Activated CD4-positive, alpha-beta T cell treated with anti-CD3 and anti-CD28 coated beads, Interleukin-2, amount 10 ng/mL, durations not matched to agents 7 days and 5 days (primary cell): ENCODE measurements around the gene GLI1. TPM values are rescaled to one million over a fixed set of nuclear protein-coding genes. Genes with fewer than 3 reads are reported as not detected.
A peak's percentile ranks its signal among the peaks of the same experiment; 100 is the strongest.
"Not testable (repeated sequence)": the region's sequence is repeated elsewhere in the genome, so short reads cannot be mapped to it uniquely, and the experiment has no call there.

Experiments used
- CTCF ChIA-PET: fragments of 350-600 bp; sonication (Branson Sonifier 250); formaldehyde crosslinking; loops from one replicate; lab custom pipeline; 2021; ENCODE audit warnings: antibody characterized with exemption; lab: Charles Lee
- POLR2A ChIA-PET: fragments of 350-600 bp; sonication (Branson Sonifier 250); formaldehyde crosslinking; loops from one replicate; lab custom pipeline; 2021; ENCODE audit warnings: antibody characterized with exemption; lab: Charles Lee
- DNase-seq: peaks from one replicate; pipeline ENCODE4 v3.0.0-alpha.2; 2020
- H3K27ac Mint-ChIP-seq: one replicate; pipeline ENCODE4 v1.8.0; 2021; ENCODE audit warnings: mild to moderate bottlenecking, moderate library complexity, mixed read lengths
- H3K27me3 Mint-ChIP-seq: one replicate; pipeline ENCODE4 v1.8.0; 2021; ENCODE audit warnings: mixed read lengths
- H3K36me3 Mint-ChIP-seq: one replicate; pipeline ENCODE4 v1.8.0; 2021; ENCODE audit warnings: low read depth, mixed read lengths
- H3K4me1 Mint-ChIP-seq: one replicate; pipeline ENCODE4 v1.8.0; 2021; ENCODE audit warnings: mixed read lengths
- H3K4me3 Mint-ChIP-seq: one replicate; pipeline ENCODE4 v1.8.0; 2021; ENCODE audit warnings: mild to moderate bottlenecking, moderate library complexity, mixed read lengths
- H3K9me3 Mint-ChIP-seq: one replicate; pipeline ENCODE4 v1.8.0; 2021; ENCODE audit warnings: mixed read lengths
- total RNA-seq, 2 experiments: library from RNA; stranded (reverse); gene quantifications; one replicate each; pipeline ENCODE4 v1.2.3, GENCODE V29; 2021

GLI1 gene
- total RNA-seq, 2 experiments from 2014 or later = 0.52 to 0.94 TPM

DNA sequence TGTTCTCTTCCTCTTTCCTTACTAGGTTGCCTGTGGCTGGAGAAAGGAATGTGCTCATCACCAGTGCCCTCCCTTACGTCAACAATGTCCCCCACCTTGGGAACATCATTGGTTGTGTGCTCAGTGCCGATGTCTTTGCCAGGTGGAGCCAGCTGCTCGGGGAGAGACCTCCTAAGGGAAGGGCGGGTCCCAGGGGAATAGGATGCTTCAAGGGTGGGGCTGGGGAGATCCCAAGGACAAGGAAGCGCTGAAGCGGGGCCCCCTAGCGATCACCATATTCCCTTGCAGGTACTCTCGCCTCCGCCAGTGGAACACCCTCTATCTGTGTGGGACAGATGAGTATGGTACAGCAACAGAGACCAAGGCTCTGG is 38.5 kb downstream of the GLI1 start:
- no peaks in the 10 kb centered on the region for H3K9me3 Mint-ChIP-seq
- peaks cover 62% of the 10 kb centered on the region for H3K36me3 Mint-ChIP-seq
- H3K27ac Mint-ChIP-seq = no peak overlapping the region
- no peaks in the 10 kb centered on the region for H3K4me1 Mint-ChIP-seq
- no peak overlapping the region for H3K4me3 Mint-ChIP-seq
- CTCF ChIA-PET = interaction anchor here (1.0 to 1.7 kb wide), 3 partner anchors 19 to 40 kb away, joined by 3 to 6 read pairs (median 3); no protein-coding TSS in a partner anchor
- POLR2A ChIA-PET = no interaction called here
- no peaks in the 10 kb centered on the region for H3K27me3 Mint-ChIP-seq
- DNase-seq = no peak

GRCh38 chr12:57498571-57498970 is 39.0 kb downstream of the GLI1 start:
- no peak overlapping the region for H3K4me3 Mint-ChIP-seq
- peaks cover 65% of the 10 kb centered on the region for H3K36me3 Mint-ChIP-seq
- CTCF ChIA-PET = no interaction called here
- no peaks in the 10 kb centered on the region for H3K9me3 Mint-ChIP-seq
- no peaks in the 10 kb centered on the region for H3K27me3 Mint-ChIP-seq
- no peak for DNase-seq
- no peaks in the 10 kb centered on the region for H3K4me1 Mint-ChIP-seq
- POLR2A ChIA-PET = no interaction called here
- H3K27ac Mint-ChIP-seq = no peak overlapping the region

GRCh38 chr12:57500213-57500612 is 40.6 kb downstream of the GLI1 start:
- ChIA-PET CTCF (interaction anchor here (1.3 to 2.7 kb wide), 2 partner anchors 12 to 17 kb away, joined by 3 to 7 read pairs; no protein-coding TSS in a partner anchor), POLR2A (no interaction called here)
- Mint-ChIP-seq H3K4me3 (no peak overlapping the region), H3K9me3 (no peaks in the 10 kb centered on the region), H3K4me1 (no peaks in the 10 kb centered on the region), H3K27me3 (no peaks in the 10 kb centered on the region), H3K27ac (no peak overlapping the region), H3K36me3 (peaks cover 74% of the 10 kb centered on the region)
- no peak for DNase-seq

GRCh38 chr12:57502311-57502969 is 42.9 kb downstream of the GLI1 start:
- H3K27ac Mint-ChIP-seq, H3K27me3 Mint-ChIP-seq, POLR2A ChIA-PET: not testable (repeated sequence)

DNA sequence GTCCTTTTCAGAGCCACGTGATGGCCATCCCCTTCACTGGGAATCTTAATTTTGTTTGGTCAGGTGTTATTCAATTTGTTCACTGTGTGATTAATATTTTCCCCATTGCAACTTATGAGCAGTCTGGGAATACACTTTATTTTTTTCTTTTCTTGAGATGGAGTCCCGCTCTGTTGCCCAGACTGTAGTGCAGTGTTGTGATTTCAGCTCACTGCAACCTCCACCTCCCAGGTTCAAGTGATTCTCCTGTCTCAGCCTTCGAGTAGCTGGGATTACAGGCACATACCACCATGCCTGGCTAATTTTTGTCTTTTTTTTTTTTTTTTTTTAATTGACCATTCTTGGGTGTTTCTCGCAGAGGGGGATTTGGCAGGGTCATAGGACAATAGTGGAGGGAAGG is 47.0 kb downstream of the GLI1 start:
- CTCF ChIA-PET, DNase-seq, H3K27me3 Mint-ChIP-seq, H3K4me1 Mint-ChIP-seq, H3K4me3 Mint-ChIP-seq, H3K27ac Mint-ChIP-seq, POLR2A ChIA-PET, H3K9me3 Mint-ChIP-seq: not testable (repeated sequence)
- H3K36me3 Mint-ChIP-seq = peaks cover 52% of the 10 kb centered on the region

More at GRCh38 chr12:57502311-57502969, 42.9 kb downstream of the GLI1 start:
- H3K9me3 Mint-ChIP-seq, H3K4me1 Mint-ChIP-seq, H3K4me3 Mint-ChIP-seq, DNase-seq: not testable (repeated sequence)
- H3K36me3 Mint-ChIP-seq = peaks cover 69% of the 10 kb centered on the region
- CTCF ChIA-PET = interaction anchor here (1.2 to 3.6 kb wide), 4 partner anchors 12 to 18 kb away, joined by 4 to 16 read pairs (median 7); partner anchors contain the start of gene DDIT3

DNA sequence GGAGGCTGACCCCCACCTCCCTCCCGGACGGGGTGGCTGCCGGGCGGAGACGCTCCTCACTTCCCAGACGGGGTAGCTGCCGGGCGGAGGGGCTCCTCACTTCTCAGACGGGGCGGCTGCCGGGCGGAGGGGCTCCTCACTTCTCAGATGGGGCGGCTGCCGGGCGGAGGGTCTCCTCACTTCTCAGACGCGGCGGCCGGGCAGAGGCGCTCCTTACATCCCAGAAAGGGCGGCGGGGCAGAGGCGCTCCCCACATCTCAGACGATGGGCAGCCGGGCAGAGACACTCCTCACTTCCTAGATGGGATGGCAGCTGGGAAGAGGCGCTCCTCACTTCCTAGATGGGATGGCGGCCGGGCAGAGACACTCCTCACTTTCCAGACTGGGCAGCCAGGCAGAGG is 48.2 kb downstream of the GLI1 start:
- H3K27me3 Mint-ChIP-seq = not testable (repeated sequence)

DNA sequence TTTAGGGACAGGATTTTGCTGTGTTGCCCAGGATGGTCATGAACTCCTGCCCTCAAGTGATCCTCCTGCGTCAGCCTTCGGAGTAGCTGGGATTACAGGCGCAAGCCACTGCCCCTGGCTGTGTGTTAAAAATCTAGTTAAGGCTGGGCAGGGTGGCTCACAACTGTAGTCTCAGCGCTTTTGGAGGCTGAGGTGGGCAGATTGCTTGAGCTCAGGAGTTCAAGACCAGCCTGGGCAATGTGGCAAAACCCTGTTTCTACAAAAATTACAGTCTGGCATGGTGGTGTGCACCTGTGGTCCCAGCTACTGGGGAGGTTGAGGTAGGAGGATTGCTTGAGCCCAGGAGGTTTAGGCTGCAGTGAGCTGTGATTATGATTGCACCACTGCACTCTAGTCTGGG is 51.6 kb downstream of the GLI1 start:
- DNase-seq = no peak
- ChIA-PET CTCF (interaction anchor here (1.6 kb wide), 1 partner anchor 32 kb away, joined by 6 read pairs; no protein-coding TSS in a partner anchor), POLR2A (no interaction called here)
- no peak overlapping the region for H3K4me3 Mint-ChIP-seq
- H3K27me3 Mint-ChIP-seq = no peaks in the 10 kb centered on the region
- H3K9me3 Mint-ChIP-seq = no peaks in the 10 kb centered on the region
- peaks cover 2% of the 10 kb centered on the region for H3K4me1 Mint-ChIP-seq
- no peak overlapping the region for H3K27ac Mint-ChIP-seq
- H3K36me3 Mint-ChIP-seq = peaks cover 56% of the 10 kb centered on the region

More for the DNA sequence above, 48.2 kb downstream of the GLI1 start:
- DNase-seq, H3K9me3 Mint-ChIP-seq, H3K4me1 Mint-ChIP-seq, H3K4me3 Mint-ChIP-seq, H3K27ac Mint-ChIP-seq, CTCF ChIA-PET, POLR2A ChIA-PET: not testable (repeated sequence)
- H3K36me3 Mint-ChIP-seq = peaks cover 56% of the 10 kb centered on the region

DNA sequence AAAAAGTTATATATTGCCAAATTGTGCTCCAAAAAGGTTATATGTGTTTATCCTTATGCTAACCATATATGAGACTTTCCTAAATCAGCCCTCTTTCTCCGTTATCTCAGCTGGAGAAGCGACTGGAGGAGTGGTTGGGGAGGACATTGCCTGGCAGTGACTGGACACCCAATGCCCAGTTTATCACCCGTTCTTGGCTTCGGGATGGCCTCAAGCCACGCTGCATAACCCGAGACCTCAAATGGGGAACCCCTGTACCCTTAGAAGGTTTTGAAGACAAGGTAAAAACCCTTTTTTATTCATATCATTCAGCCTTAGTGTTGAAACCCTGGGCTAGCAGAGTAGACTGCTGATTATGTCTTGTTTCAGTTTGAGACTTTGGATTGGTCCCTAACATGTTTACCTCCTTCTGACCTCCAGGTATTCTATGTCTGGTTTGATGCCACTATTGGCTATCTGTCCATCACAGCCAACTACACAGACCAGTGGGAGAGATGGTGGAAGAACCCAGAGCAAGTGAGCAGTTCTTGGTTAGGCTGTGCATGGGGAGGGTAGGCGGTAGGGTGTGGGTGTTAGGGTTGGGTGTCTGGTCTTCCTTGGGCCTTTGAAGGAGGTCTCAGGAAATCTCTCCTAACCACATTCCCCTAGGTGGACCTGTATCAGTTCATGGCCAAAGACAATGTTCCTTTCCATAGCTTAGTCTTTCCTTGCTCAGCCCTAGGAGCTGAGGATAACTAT is 52.2 kb downstream of the GLI1 start:
- Mint-ChIP-seq H3K27ac (no peak overlapping the region), H3K36me3 (peaks cover 61% of the 10 kb centered on the region)
- POLR2A ChIA-PET = no interaction called here

DNA sequence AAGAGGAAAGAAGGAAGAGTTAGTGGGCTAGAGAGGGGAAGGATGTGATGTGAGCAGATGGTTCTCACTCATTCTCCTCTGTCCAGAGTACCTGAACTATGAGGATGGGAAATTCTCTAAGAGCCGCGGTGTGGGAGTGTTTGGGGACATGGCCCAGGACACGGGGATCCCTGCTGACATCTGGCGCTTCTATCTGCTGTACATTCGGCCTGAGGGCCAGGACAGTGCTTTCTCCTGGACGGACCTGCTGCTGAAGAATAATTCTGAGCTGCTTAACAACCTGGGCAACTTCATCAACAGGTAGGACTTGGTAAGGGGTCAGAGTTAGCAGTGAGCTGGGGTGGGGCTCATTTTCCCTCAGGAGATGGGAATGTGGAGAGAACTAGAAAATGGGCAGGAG is 53.1 kb downstream of the GLI1 start:
- Mint-ChIP-seq H3K4me3 (no peak overlapping the region), H3K27me3 (no peaks in the 10 kb centered on the region), H3K27ac (peak overlapping the region; percentile 15), H3K9me3 (no peaks in the 10 kb centered on the region), H3K36me3 (peaks cover 70% of the 10 kb centered on the region), H3K4me1 (peaks cover 11% of the 10 kb centered on the region)
- POLR2A ChIA-PET = no interaction called here
- CTCF ChIA-PET = interaction anchor here (0.6 to 1.6 kb wide), 5 partner anchors 9 to 45 kb away, joined by 3 to 6 read pairs (median 3); no protein-coding TSS in a partner anchor
- DNase-seq = no peak

More for the DNA sequence above, 52.2 kb downstream of the GLI1 start:
- Mint-ChIP-seq H3K4me3 (no peak overlapping the region), H3K9me3 (no peaks in the 10 kb centered on the region), H3K27me3 (no peaks in the 10 kb centered on the region), H3K4me1 (peaks cover 3% of the 10 kb centered on the region)
- CTCF ChIA-PET = interaction anchor here (0.7 to 1.6 kb wide), 5 partner anchors 8 to 32 kb away, joined by 3 to 6 read pairs (median 3); no protein-coding TSS in a partner anchor
- no peak for DNase-seq

- CTCF ChIA-PET = interaction anchor here (1.6 kb wide), 1 partner anchor 16 kb away, joined by 3 read pairs; no protein-coding TSS in a partner anchor
- H3K27me3 Mint-ChIP-seq = no peaks in the 10 kb centered on the region
- DNase-seq = no peak
- peaks cover 15% of the 10 kb centered on the region for H3K4me1 Mint-ChIP-seq
- H3K9me3 Mint-ChIP-seq = no peaks in the 10 kb centered on the region
- no peak overlapping the region for H3K27ac Mint-ChIP-seq
- H3K36me3 Mint-ChIP-seq = peaks cover 71% of the 10 kb centered on the region
- POLR2A ChIA-PET = no interaction called here
- H3K4me3 Mint-ChIP-seq = no peak overlapping the region
Observed at GRCh38 chr12:57513266-57513665, 53.7 kb downstream of the GLI1 start.

DNA sequence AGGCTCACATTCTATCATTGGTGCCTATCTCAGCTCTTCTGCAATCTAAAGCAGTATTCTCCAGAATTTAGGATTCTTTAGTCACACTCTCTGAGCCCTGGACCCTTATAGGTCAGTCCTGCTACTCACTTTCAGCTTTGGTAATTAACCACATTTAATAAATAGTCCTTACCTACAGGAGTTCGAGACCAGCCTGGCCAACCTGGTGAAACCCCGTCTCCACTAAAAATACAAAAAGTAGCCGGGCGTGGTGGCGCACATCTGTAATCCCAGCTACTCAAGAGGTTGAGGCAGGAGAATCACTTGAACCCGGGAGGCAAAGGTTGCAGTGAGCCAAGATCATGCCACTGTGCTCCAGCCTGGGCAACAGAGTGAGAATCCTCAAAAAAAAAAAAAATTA is 54.1 kb downstream of the GLI1 start:
- POLR2A ChIA-PET, H3K9me3 Mint-ChIP-seq, H3K27me3 Mint-ChIP-seq, DNase-seq, H3K27ac Mint-ChIP-seq, H3K4me3 Mint-ChIP-seq, CTCF ChIA-PET: not testable (repeated sequence)
- Mint-ChIP-seq H3K36me3 (peaks cover 71% of the 10 kb centered on the region), H3K4me1 (peaks cover 18% of the 10 kb centered on the region)

- Mint-ChIP-seq H3K4me1 (peaks cover 23% of the 10 kb centered on the region), H3K36me3 (peaks cover 72% of the 10 kb centered on the region), H3K27ac (peak overlapping the region; percentile 47)
- DNase-seq, POLR2A ChIA-PET, H3K9me3 Mint-ChIP-seq, H3K4me3 Mint-ChIP-seq, H3K27me3 Mint-ChIP-seq: not testable (repeated sequence)
- CTCF ChIA-PET = interaction anchor here (1.3 to 3.0 kb wide), 3 partner anchors 10 to 23 kb away, joined by 3 to 16 read pairs (median 4); no protein-coding TSS in a partner anchor
Observed at GRCh38 chr12:57514246-57514645, 54.7 kb downstream of the GLI1 start.
